Midbrain (tissue), 1 donor: Measurements from ENCODE around the gene TRIM9.

Experiments
- DNase-seq: peaks from one replicate; lab custom pipeline; 2025; lab: John Stamatoyannopoulos, UW

The TRIM9 gene

GRCh38 chr14:51094901-51095853 is at the start of gene TRIM9:
TSS of gene TRIM9 (minus strand) at chr14:51095105. CDS start at chr14:51094939, 166 bp downstream.
- DNase-seq, result peak; percentile 98

- DNase-seq, result no peak
These were observed 46.0 kb upstream of the TRIM9 start for GRCh38 chr14:51140856-51141255.

GRCh38 chr14:51140338-51140737 is 45.4 kb upstream of the TRIM9 start:
- no peak for DNase-seq

GRCh38 chr14:51139121-51139681 is 44.3 kb upstream of the TRIM9 start:
- DNase-seq, result no peak

GRCh38 chr14:51138404-51139103 is 43.6 kb upstream of the TRIM9 start:
- DNase-seq, result no peak

GRCh38 chr14:51131516-51131915 is 36.6 kb upstream of the TRIM9 start:
- no peak for DNase-seq

- DNase-seq, result no peak
These were observed 34.2 kb upstream of the TRIM9 start for GRCh38 chr14:51129130-51129529.

- DNase-seq, result no peak
These were observed 29.1 kb upstream of the TRIM9 start for GRCh38 chr14:51124029-51124428.

GRCh38 chr14:51121096-51121495 is 26.2 kb upstream of the TRIM9 start:
- DNase-seq, result no peak

GRCh38 chr14:51119411-51120051 is 24.6 kb upstream of the TRIM9 start:
- no peak for DNase-seq

- peak; percentile 37 for DNase-seq
These were observed 24.1 kb upstream of the TRIM9 start for GRCh38 chr14:51118993-51119392.

GRCh38 chr14:51117593-51117992 is 22.7 kb upstream of the TRIM9 start:
- DNase-seq, result no peak

GRCh38 chr14:51116682-51117081 is 21.8 kb upstream of the TRIM9 start:
- DNase-seq, result no peak

- no peak for DNase-seq
These were observed 14.7 kb upstream of the TRIM9 start for GRCh38 chr14:51109651-51110050.

GRCh38 chr14:51107801-51108200 is 12.9 kb upstream of the TRIM9 start:
- DNase-seq, result no peak

GRCh38 chr14:51104467-51104866 is 9.6 kb upstream of the TRIM9 start:
- DNase-seq, result no peak

GRCh38 chr14:51097287-51097686 is 2.4 kb upstream of the TRIM9 start:
- no peak for DNase-seq

- DNase-seq, result no peak
These were observed 2.0 kb upstream of the TRIM9 start for GRCh38 chr14:51096870-51097269.

- peak; percentile 86 for DNase-seq
These were observed 1.2 kb upstream of the TRIM9 start for GRCh38 chr14:51095854-51096823.

GRCh38 chr14:51094282-51094821 is 553 bp downstream of the TRIM9 start:
- DNase-seq, result no peak
